ENCODE data around the gene MRE11. TPM values are rescaled to one million over a fixed set of nuclear protein-coding genes. Genes with fewer than 3 reads are reported as not detected.

The MRE11 gene
- total and polyA plus RNA-seq, 10 of the 15 experiments (the other 5 are each of a cell fraction or from before 2014, with no cell fraction given) = 16.2 to 39.2 (median 26.9) TPM

- TF ChIP-seq, protein P1, sequence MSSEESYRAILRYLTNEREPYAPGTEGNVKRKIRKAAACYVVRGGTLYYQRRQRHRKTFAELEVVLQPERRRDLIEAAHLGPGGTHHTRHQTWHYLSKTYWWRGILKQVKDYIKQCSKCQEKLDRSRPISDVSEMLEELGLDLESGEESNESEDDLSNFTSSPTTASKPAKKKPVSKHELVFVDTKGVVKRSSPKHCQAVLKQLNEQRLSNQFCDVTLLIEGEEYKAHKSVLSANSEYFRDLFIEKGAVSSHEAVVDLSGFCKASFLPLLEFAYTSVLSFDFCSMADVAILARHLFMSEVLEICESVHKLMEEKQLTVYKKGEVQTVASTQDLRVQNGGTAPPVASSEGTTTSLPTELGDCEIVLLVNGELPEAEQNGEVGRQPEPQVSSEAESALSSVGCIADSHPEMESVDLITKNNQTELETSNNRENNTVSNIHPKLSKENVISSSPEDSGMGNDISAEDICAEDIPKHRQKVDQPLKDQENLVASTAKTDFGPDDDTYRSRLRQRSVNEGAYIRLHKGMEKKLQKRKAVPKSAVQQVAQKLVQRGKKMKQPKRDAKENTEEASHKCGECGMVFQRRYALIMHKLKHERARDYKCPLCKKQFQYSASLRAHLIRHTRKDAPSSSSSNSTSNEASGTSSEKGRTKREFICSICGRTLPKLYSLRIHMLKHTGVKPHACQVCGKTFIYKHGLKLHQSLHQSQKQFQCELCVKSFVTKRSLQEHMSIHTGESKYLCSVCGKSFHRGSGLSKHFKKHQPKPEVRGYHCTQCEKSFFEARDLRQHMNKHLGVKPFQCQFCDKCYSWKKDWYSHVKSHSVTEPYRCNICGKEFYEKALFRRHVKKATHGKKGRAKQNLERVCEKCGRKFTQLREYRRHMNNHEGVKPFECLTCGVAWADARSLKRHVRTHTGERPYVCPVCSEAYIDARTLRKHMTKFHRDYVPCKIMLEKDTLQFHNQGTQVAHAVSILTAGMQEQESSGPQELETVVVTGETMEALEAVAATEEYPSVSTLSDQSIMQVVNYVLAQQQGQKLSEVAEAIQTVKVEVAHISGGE (CRISPR knock-in tag; IDR thresholded peaks at IDR 0.05) = no peak
- TF ChIP-seq, protein P2, sequence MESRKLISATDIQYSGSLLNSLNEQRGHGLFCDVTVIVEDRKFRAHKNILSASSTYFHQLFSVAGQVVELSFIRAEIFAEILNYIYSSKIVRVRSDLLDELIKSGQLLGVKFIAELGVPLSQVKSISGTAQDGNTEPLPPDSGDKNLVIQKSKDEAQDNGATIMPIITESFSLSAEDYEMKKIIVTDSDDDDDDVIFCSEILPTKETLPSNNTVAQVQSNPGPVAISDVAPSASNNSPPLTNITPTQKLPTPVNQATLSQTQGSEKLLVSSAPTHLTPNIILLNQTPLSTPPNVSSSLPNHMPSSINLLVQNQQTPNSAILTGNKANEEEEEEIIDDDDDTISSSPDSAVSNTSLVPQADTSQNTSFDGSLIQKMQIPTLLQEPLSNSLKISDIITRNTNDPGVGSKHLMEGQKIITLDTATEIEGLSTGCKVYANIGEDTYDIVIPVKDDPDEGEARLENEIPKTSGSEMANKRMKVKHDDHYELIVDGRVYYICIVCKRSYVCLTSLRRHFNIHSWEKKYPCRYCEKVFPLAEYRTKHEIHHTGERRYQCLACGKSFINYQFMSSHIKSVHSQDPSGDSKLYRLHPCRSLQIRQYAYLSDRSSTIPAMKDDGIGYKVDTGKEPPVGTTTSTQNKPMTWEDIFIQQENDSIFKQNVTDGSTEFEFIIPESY (IDR thresholded peaks at IDR 0.05) = no peak
- no peak for TF ChIP-seq ESRRA (IDR thresholded peaks at IDR 0.05; ENCODE audit: low read length)
- TF ChIP-seq ZBTB4 (CRISPR knock-in tag; IDR thresholded peaks at IDR 0.05) = no peak
- no peak for TF ChIP-seq ZBED1 (IDR thresholded peaks at IDR 0.05; ENCODE audit: borderline replicate concordance)
- no peak for TF ChIP-seq ATF7 (IDR thresholded peaks at IDR 0.05; ENCODE audit: low read depth)
- no peak for TF ChIP-seq PRDM15 (CRISPR knock-in tag; IDR thresholded peaks at IDR 0.05)
- TF ChIP-seq POLR2AphosphoS2 (IDR thresholded peaks at IDR 0.05; ENCODE audit: low read depth, low read length) = no peak
- TF ChIP-seq EP300 (IDR thresholded peaks at IDR 0.05; ENCODE audit: borderline replicate concordance in 1 of 2, control insufficient read depth in 1 of 2, low read depth in 2 of 2, low read length in 2 of 2) = no peak
- TF ChIP-seq TCF12 (IDR thresholded peaks at IDR 0.05; ENCODE audit: low read depth, low read length) = no peak
- no peak for TF ChIP-seq NKRF (conservative IDR thresholded peaks at IDR 0.05)
- TF ChIP-seq TBL1XR1 (IDR thresholded peaks at IDR 0.05; ENCODE audit: low read depth, low read length) = no peak
- no peak for TF ChIP-seq MYC (IDR thresholded peaks at IDR 0.05; ENCODE audit: insufficient read depth, insufficient read length, insufficient replicate concordance, low read length, severe bottlenecking)
These were observed 38.6 kb upstream of the MRE11 start (continued) for GRCh38 chr11:94532211-94532610.
